ENCODE measurements around the gene RUNX1. TPM values are rescaled to one million over a fixed set of nuclear protein-coding genes. Genes with fewer than 3 reads are reported as not detected.

Gene RUNX1
- total and polyA plus RNA-seq, 2 experiments from 2014 or later, result 0.12 TPM; not detected in 1

- H3K4me3 ChIP-seq, result no peak overlapping the region
- DNase-seq (ENCODE audit: low read depth in 1 of 2, low spot score in 1 of 2), result no peak
- no peak overlapping the region for H3K27ac ChIP-seq
- H3K4me1 ChIP-seq (ENCODE audit: low read depth), result no peaks in the 10 kb centered on the region
- TF ChIP-seq CTCF (IDR thresholded peaks at IDR 0.05; ENCODE audit: low read depth, low read length), result no peak
- H3K27me3 ChIP-seq, result peaks cover 91% of the 10 kb centered on the region
- H3K36me3 ChIP-seq, result no peaks in the 10 kb centered on the region
- no peaks in the 10 kb centered on the region for H3K9me3 ChIP-seq (ENCODE audit: low read depth)
These were observed 11.7 kb downstream of the RUNX1 start for GRCh38 chr21:35037384-35037765.

- H3K27ac ChIP-seq, result no peak overlapping the region
- peaks cover 90% of the 10 kb centered on the region for H3K27me3 ChIP-seq
- H3K9me3 ChIP-seq (ENCODE audit: low read depth), result no peaks in the 10 kb centered on the region
- TF ChIP-seq CTCF (IDR thresholded peaks at IDR 0.05; ENCODE audit: low read depth, low read length), result no peak
- H3K36me3 ChIP-seq, result no peaks in the 10 kb centered on the region
- DNase-seq (ENCODE audit: low read depth in 1 of 2, low spot score in 1 of 2), result no peak
- H3K4me1 ChIP-seq (ENCODE audit: low read depth), result no peaks in the 10 kb centered on the region
- H3K4me3 ChIP-seq, result no peak overlapping the region
These were observed 12.4 kb downstream of the RUNX1 start for GRCh38 chr21:35036465-35037383.

GRCh38 chr21:35035581-35035980, 13.5 kb downstream of the RUNX1 start:
- peaks cover 84% of the 10 kb centered on the region for H3K27me3 ChIP-seq
- H3K4me1 ChIP-seq (ENCODE audit: low read depth), result no peaks in the 10 kb centered on the region
- no peaks in the 10 kb centered on the region for H3K9me3 ChIP-seq (ENCODE audit: low read depth)
- H3K36me3 ChIP-seq, result no peaks in the 10 kb centered on the region
- H3K4me3 ChIP-seq, result no peak overlapping the region
- no peak for TF ChIP-seq CTCF (IDR thresholded peaks at IDR 0.05; ENCODE audit: low read depth, low read length)
- no peak for DNase-seq (ENCODE audit: low read depth in 1 of 2, low spot score in 1 of 2)
- no peak overlapping the region for H3K27ac ChIP-seq

GRCh38 chr21:35035116-35035515, 14.0 kb downstream of the RUNX1 start:
- Histone ChIP-seq H3K4me1 (ENCODE audit: low read depth) (no peaks in the 10 kb centered on the region), H3K27ac (no peak overlapping the region), H3K9me3 (ENCODE audit: low read depth) (no peaks in the 10 kb centered on the region), H3K36me3 (no peaks in the 10 kb centered on the region), H3K4me3 (no peak overlapping the region), H3K27me3 (peaks cover 84% of the 10 kb centered on the region)
- no peak for DNase-seq (ENCODE audit: low read depth in 1 of 2, low spot score in 1 of 2)
- no peak for TF ChIP-seq CTCF (IDR thresholded peaks at IDR 0.05; ENCODE audit: low read depth, low read length)

- H3K4me1 ChIP-seq (ENCODE audit: low read depth), result no peaks in the 10 kb centered on the region
- no peak overlapping the region for H3K27ac ChIP-seq
- no peaks in the 10 kb centered on the region for H3K9me3 ChIP-seq (ENCODE audit: low read depth)
- H3K4me3 ChIP-seq, result no peak overlapping the region
- TF ChIP-seq CTCF (IDR thresholded peaks at IDR 0.05; ENCODE audit: low read depth, low read length), result no peak
- H3K36me3 ChIP-seq, result no peaks in the 10 kb centered on the region
- no peak for DNase-seq (ENCODE audit: low read depth in 1 of 2, low spot score in 1 of 2)
- peaks cover 84% of the 10 kb centered on the region for H3K27me3 ChIP-seq
These were observed 14.7 kb downstream of the RUNX1 start for GRCh38 chr21:35034203-35034926.

Measured in cardiac muscle cell (in vitro differentiated cells and primary cell).